Measurements from ENCODE around the gene TACSTD2. TPM values are rescaled to one million over a fixed set of nuclear protein-coding genes. Genes with fewer than 3 reads are reported as not detected.

TACSTD2 gene
- total RNA-seq, 2 experiments from 2014 or later, result not detected

Other genes with a start within 250 kb of the TACSTD2 start
- 10 to 100 TPM; 12.0 to 13.0 TPM for gene OMA1, start 30.5 kb downstream of the TACSTD2 start, total RNA-seq
- 10 to 100 TPM; 27.3 to 34.8 TPM for gene MYSM1, start 122.8 kb upstream of the TACSTD2 start, total RNA-seq
- 10 to 100 TPM; 12.5 to 13.2 TPM for gene JUN, start 206.8 kb upstream of the TACSTD2 start, total RNA-seq